ENCODE results near the gene SAP130. TPM values are rescaled to one million over a fixed set of nuclear protein-coding genes. Genes with fewer than 3 reads are reported as not detected.

SAP130 gene
- total RNA-seq, 1 donor from 2014 or later = 14.3 TPM

Other genes starting within 250 kb of the SAP130 start
- gene WDR33, start 216.9 kb downstream of the SAP130 start, total RNA-seq = 38.3 TPM
- gene POLR2D, start 169.9 kb downstream of the SAP130 start, total RNA-seq = 17.3 TPM
- gene AMMECR1L, start 142.1 kb downstream of the SAP130 start, total RNA-seq = 8.5 TPM
- gene UGGT1, start 63.1 kb upstream of the SAP130 start, total RNA-seq = 33.5 TPM

Data from esophagus mucosa (tissue), 1 donor.